LNCaP clone FGC (cell line): Measurements from ENCODE around the gene ADGRL2.

Source experiments
- DNase-seq: peaks from one replicate; pipeline ENCODE4 v3.0.0-alpha.2; 2011; ENCODE audit warnings: low read depth
- H3K4me3 ChIP-seq: 2 replicates; pipeline ENCODE4 v1.5.1; 2011; ENCODE audit warnings: mild to moderate bottlenecking, low read depth, low read length, control low read depth
- CTCF ChIP-seq: IDR thresholded peaks from 2 replicates; pipeline ENCODE4 v1.5.1; 2012; ENCODE audit warnings: mild to moderate bottlenecking; ENCODE audit not compliant: control insufficient read depth, insufficient read depth; ENCODE audit errors: extremely low read depth

The ADGRL2 gene

GRCh38 chr1:81967951-81968350 is 167.2 kb downstream of the ADGRL2 start:
- TF ChIP-seq CTCF = no peak
- no peak overlapping the region for H3K4me3 ChIP-seq
- no peak for DNase-seq

GRCh38 chr1:81970416-81970815 is 169.7 kb downstream of the ADGRL2 start:
- TF ChIP-seq CTCF = no peak
- DNase-seq = no peak
- H3K4me3 ChIP-seq = no peak overlapping the region

GRCh38 chr1:81974222-81974841 is 173.6 kb downstream of the ADGRL2 start:
- no peak for DNase-seq
- no peak for TF ChIP-seq CTCF
- no peak overlapping the region for H3K4me3 ChIP-seq

- no peak for DNase-seq
- TF ChIP-seq CTCF = no peak
Measured at GRCh38 chr1:81974883-81975555, 174.3 kb downstream of the ADGRL2 start.

GRCh38 chr1:81976539-81976938 is 175.8 kb downstream of the ADGRL2 start:
- no peak for DNase-seq
- no peak for TF ChIP-seq CTCF
- H3K4me3 ChIP-seq = no peak overlapping the region

More at GRCh38 chr1:81974883-81975555, 174.3 kb downstream of the ADGRL2 start:
- no peak overlapping the region for H3K4me3 ChIP-seq

- no peak for DNase-seq
- no peak for TF ChIP-seq CTCF
Measured at GRCh38 chr1:81978945-81979344, 178.2 kb downstream of the ADGRL2 start.

GRCh38 chr1:81982523-81982922 is 181.8 kb downstream of the ADGRL2 start:
- H3K4me3 ChIP-seq = no peak overlapping the region
- no peak for DNase-seq
- TF ChIP-seq CTCF = no peak

More at GRCh38 chr1:81978945-81979344, 178.2 kb downstream of the ADGRL2 start:
- no peak overlapping the region for H3K4me3 ChIP-seq
